Skeletal muscle satellite cell (primary cell): Measurements from ENCODE around the gene RAD51B.

Experiments used
- H3K27me3 ChIP-seq: 2 replicates; pipeline ENCODE4 v1.7.0; 2013; ENCODE audit warnings: low read length; ENCODE audit not compliant: control insufficient read depth, insufficient read depth
- H3K36me3 ChIP-seq: 2 replicates; pipeline ENCODE4 v1.7.0; 2013; ENCODE audit warnings: mild to moderate bottlenecking, control low read depth, low read length; ENCODE audit not compliant: insufficient read depth
- H3K4me1 ChIP-seq: 2 replicates; pipeline ENCODE4 v1.7.0; 2013; ENCODE audit warnings: low read length; ENCODE audit not compliant: control insufficient read depth, insufficient read depth
- H3K4me2 ChIP-seq: 2 replicates; pipeline ENCODE4 v1.7.0; 2013; ENCODE audit warnings: mild to moderate bottlenecking, low read length
- H3K4me3 ChIP-seq: 2 replicates; pipeline ENCODE4 v1.7.0; 2013; ENCODE audit warnings: low read length
- H3K9ac ChIP-seq: 2 replicates; pipeline ENCODE4 v1.7.0; 2013; ENCODE audit warnings: mild to moderate bottlenecking, low read depth, low read length, moderate library complexity
- H3K9me3 ChIP-seq: replicated peaks from 2 replicates; pipeline ENCODE4 v1.7.0; 2013; ENCODE audit warnings: mild to moderate bottlenecking, control low read depth, low read length

Gene RAD51B

GRCh38 chr14:68719634-68720384 lies 900.2 kb downstream of the RAD51B start:
- no peaks in the 10 kb centered on the region for H3K27me3 ChIP-seq

GRCh38 chr14:68722186-68722585 lies 902.6 kb downstream of the RAD51B start:
- no peaks in the 10 kb centered on the region for H3K4me1 ChIP-seq
- H3K9me3 ChIP-seq = no peaks in the 10 kb centered on the region
- no peaks in the 10 kb centered on the region for H3K36me3 ChIP-seq
- H3K9ac ChIP-seq = no peak overlapping the region
- no peak overlapping the region for H3K4me3 ChIP-seq
- H3K27me3 ChIP-seq = no peaks in the 10 kb centered on the region
- H3K4me2 ChIP-seq = no peak overlapping the region

More at GRCh38 chr14:68719634-68720384, 900.2 kb downstream of the RAD51B start:
- Histone ChIP-seq H3K4me2 (no peak overlapping the region), H3K4me3 (no peak overlapping the region), H3K36me3 (no peaks in the 10 kb centered on the region), H3K4me1 (peaks cover 7% of the 10 kb centered on the region), H3K9ac (no peak overlapping the region), H3K9me3 (no peaks in the 10 kb centered on the region)

GRCh38 chr14:68722968-68723566 lies 903.5 kb downstream of the RAD51B start:
- H3K36me3 ChIP-seq = no peaks in the 10 kb centered on the region
- no peak overlapping the region for H3K4me2 ChIP-seq
- H3K4me3 ChIP-seq = no peak overlapping the region
- no peaks in the 10 kb centered on the region for H3K4me1 ChIP-seq
- H3K9ac ChIP-seq = no peak overlapping the region
- no peaks in the 10 kb centered on the region for H3K27me3 ChIP-seq
- H3K9me3 ChIP-seq = no peaks in the 10 kb centered on the region

GRCh38 chr14:68723808-68724268 lies 904.3 kb downstream of the RAD51B start:
- Histone ChIP-seq H3K9me3 (no peaks in the 10 kb centered on the region), H3K36me3 (no peaks in the 10 kb centered on the region), H3K27me3 (no peaks in the 10 kb centered on the region), H3K9ac (no peak overlapping the region), H3K4me1 (no peaks in the 10 kb centered on the region), H3K4me2 (no peak overlapping the region), H3K4me3 (no peak overlapping the region)

GRCh38 chr14:68724914-68725313 lies 905.3 kb downstream of the RAD51B start:
- Histone ChIP-seq H3K4me1 (no peaks in the 10 kb centered on the region), H3K9ac (no peak overlapping the region), H3K9me3 (no peaks in the 10 kb centered on the region), H3K4me3 (no peak overlapping the region), H3K36me3 (no peaks in the 10 kb centered on the region), H3K27me3 (no peaks in the 10 kb centered on the region), H3K4me2 (no peak overlapping the region)

- no peak overlapping the region for H3K9ac ChIP-seq
- H3K27me3 ChIP-seq = no peaks in the 10 kb centered on the region
- no peaks in the 10 kb centered on the region for H3K36me3 ChIP-seq
- H3K9me3 ChIP-seq = no peaks in the 10 kb centered on the region
- H3K4me2 ChIP-seq = no peak overlapping the region
- H3K4me3 ChIP-seq = no peak overlapping the region
- H3K4me1 ChIP-seq = no peaks in the 10 kb centered on the region
Observed at GRCh38 chr14:68726093-68726695, 906.6 kb downstream of the RAD51B start.

GRCh38 chr14:68727315-68728047 lies 907.9 kb downstream of the RAD51B start:
- Histone ChIP-seq H3K27me3 (no peaks in the 10 kb centered on the region), H3K9me3 (no peaks in the 10 kb centered on the region), H3K9ac (no peak overlapping the region), H3K4me2 (no peak overlapping the region), H3K4me3 (no peak overlapping the region), H3K4me1 (no peaks in the 10 kb centered on the region), H3K36me3 (no peaks in the 10 kb centered on the region)

- H3K9ac ChIP-seq = no peak overlapping the region
- H3K36me3 ChIP-seq = no peaks in the 10 kb centered on the region
- no peak overlapping the region for H3K4me3 ChIP-seq
- no peaks in the 10 kb centered on the region for H3K27me3 ChIP-seq
- H3K4me2 ChIP-seq = no peak overlapping the region
- no peaks in the 10 kb centered on the region for H3K4me1 ChIP-seq
- H3K9me3 ChIP-seq = no peaks in the 10 kb centered on the region
Observed at GRCh38 chr14:68728342-68729106, 908.9 kb downstream of the RAD51B start.

GRCh38 chr14:68729556-68729955 lies 910.0 kb downstream of the RAD51B start:
- no peaks in the 10 kb centered on the region for H3K9me3 ChIP-seq
- peaks cover 3% of the 10 kb centered on the region for H3K4me1 ChIP-seq
- H3K36me3 ChIP-seq = no peaks in the 10 kb centered on the region
- H3K27me3 ChIP-seq = no peaks in the 10 kb centered on the region
- H3K4me2 ChIP-seq = no peak overlapping the region
- no peak overlapping the region for H3K4me3 ChIP-seq
- H3K9ac ChIP-seq = no peak overlapping the region

GRCh38 chr14:68730348-68730747 lies 910.8 kb downstream of the RAD51B start:
- no peak overlapping the region for H3K9ac ChIP-seq
- no peaks in the 10 kb centered on the region for H3K9me3 ChIP-seq
- H3K36me3 ChIP-seq = no peaks in the 10 kb centered on the region
- H3K4me2 ChIP-seq = no peak overlapping the region
- H3K4me3 ChIP-seq = no peak overlapping the region
- peaks cover 3% of the 10 kb centered on the region for H3K4me1 ChIP-seq
- H3K27me3 ChIP-seq = no peaks in the 10 kb centered on the region
